ENCODE results near the gene FGF21. TPM values are rescaled to one million over a fixed set of nuclear protein-coding genes. Genes with fewer than 3 reads are reported as not detected.
"Not testable (repeated sequence)": the region's sequence is repeated elsewhere in the genome, so short reads cannot be mapped to it uniquely, and the experiment has no call there.

Gene FGF21
- total RNA-seq, 4 donors from 2014 or later, result not detected

DNA sequence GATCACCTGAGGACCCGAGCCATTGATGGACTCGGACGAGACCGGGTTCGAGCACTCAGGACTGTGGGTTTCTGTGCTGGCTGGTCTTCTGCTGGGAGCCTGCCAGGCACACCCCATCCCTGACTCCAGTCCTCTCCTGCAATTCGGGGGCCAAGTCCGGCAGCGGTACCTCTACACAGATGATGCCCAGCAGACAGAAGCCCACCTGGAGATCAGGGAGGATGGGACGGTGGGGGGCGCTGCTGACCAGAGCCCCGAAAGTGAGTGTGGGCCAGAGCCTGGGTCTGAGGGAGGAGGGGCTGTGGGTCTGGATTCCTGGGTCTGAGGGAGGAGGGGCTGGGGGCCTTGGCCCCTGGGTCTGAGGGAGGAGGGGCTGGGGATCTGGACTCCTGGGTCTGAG is 888 bp downstream of the FGF21 start:
- ATAC-seq (ENCODE audit: low FRiP score) (no peak), DNase-seq (ENCODE audit: low spot score) (no peak)
- TF ChIP-seq CTCF (IDR thresholded peaks at IDR 0.05), result no peak

- no peak for ATAC-seq (ENCODE audit: low FRiP score)
- no peak for TF ChIP-seq CTCF (IDR thresholded peaks at IDR 0.05)
- no peak for DNase-seq (ENCODE audit: low spot score)
Measured at GRCh38 chr19:48756686-48757085, 1.4 kb downstream of the FGF21 start.

DNA sequence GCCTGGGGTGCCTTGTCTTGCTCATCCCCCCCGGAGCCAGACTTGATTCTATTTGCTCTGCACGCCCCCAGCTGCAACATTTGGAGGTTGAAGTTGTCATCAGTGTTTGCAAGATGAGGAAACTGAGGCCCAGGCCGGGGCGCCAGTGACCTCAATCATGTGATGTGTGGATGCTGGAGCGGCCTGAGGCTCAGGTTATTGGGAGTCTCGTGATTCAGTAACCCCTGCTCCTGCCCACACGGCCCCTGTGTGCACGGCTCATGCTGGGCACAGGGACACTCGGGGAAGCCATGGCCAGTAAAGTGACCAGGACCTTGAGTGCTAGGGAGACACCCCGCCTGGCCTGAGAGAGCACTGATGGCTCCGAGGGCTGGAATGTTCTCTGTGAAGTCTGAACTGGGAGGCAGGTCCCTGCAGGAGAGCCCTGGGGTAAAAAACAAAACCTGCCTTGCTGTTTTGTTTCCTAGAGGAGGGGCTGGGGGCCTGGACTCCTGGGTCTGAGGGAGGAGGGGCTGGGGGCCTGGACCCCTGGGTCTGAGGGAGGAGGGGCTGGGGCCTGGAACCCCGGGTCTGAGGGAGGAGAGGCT is 1.9 kb downstream of the FGF21 start:
- no peak for TF ChIP-seq CTCF (IDR thresholded peaks at IDR 0.05)
- ATAC-seq (ENCODE audit: low FRiP score), result no peak

GRCh38 chr19:48757741-48758144 is 2.4 kb downstream of the FGF21 start:
- TF ChIP-seq CTCF (IDR thresholded peaks at IDR 0.05), result no peak
- no peak for DNase-seq (ENCODE audit: low spot score)
- ATAC-seq (ENCODE audit: low FRiP score), result no peak

More for the DNA sequence above, 1.9 kb downstream of the FGF21 start:
- no peak for DNase-seq (ENCODE audit: low spot score)

DNA sequence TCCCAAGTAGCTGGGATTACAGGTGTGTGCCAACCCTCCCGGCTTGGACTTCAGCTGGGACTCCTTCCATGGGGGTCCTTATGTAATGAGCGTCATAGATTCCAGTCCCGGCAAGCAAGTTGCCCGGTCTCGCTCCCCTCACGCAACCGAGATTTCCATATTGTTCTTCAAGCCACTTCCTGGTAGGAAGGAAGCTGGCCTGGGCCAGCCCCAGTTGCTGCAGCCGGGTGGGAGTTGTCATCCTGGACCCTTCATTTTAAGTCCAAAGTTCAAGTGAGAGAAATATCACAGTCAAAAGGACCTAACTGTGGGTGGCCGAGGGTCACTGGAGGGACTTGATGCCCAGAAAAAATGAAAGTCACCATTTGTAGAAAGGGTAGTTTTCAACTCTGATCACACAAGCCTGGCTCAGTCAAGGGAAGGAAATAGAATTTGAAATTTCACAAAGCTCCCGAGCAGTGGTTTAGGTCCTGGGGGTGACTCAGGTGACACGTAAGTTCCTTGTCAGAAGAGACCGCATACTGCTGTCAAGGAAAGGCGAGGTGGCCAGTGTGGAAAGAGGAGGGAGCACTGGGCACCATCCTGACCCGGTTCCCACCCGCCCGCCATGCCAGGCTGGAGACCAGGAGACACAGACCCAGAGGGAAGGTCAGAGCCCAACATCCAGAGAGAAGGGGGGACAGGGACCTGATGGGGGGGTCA is 5.3 kb downstream of the FGF21 start:
- TF ChIP-seq CTCF (IDR thresholded peaks at IDR 0.05), result no peak
- ATAC-seq (ENCODE audit: low FRiP score) (no peak), DNase-seq (ENCODE audit: low spot score) (no peak)

DNA sequence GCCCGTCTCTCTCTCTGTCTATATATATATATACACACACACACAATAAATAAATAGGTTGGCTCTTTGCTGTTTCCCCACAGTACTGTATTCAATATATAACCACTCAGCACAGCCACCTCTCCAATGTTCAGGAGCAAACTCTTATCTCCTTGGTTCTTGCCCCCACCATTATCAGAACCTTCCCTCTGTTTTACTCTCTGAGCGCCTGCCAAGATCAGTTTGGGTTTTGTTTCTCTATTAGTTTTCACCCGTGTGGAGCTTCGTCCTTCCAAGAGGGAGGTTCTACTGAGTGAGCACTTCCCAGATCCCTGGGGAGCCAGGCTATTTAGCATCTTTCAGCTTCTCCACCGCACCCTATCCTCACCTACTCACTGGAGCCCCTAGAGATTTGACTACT is 10.5 kb downstream of the FGF21 start:
- not testable (repeated sequence) for ATAC-seq (ENCODE audit: low FRiP score); DNase-seq (ENCODE audit: low spot score)

DNA sequence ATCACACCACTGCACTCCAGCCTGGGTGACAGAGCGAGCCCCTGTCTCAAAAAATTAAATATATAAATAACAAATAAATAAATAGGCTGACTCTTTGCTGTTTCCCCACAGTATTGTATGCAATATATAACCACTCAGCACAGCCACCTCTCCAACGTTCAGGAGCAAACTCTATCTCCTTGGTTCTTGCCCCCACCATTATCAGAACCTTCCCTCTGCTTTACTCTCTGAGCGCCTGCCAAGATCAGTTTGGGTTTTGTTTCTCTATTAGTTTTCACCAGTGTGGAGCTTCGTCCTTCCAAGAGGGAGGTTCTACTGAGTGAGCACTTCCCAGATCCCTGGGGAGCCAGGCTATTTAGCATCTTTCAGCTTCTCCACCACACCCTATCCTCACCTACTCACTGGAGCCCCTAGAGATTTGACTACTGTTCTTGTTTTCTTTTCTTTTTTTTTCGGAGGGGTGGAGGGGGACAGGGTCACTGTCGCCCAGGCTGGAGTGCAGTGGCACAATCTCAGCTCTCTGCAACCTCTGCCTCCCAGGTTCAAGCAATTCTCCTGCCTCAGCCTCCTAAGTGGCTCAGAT is 12.9 kb downstream of the FGF21 start:
- ATAC-seq (ENCODE audit: low FRiP score); DNase-seq (ENCODE audit: low spot score): not testable (repeated sequence)
